ENCODE measurements around the gene CDC42EP1. TPM values are rescaled to one million over a fixed set of nuclear protein-coding genes. Genes with fewer than 3 reads are reported as not detected.
"Not testable (repeated sequence)": the region's sequence is repeated elsewhere in the genome, so short reads cannot be mapped to it uniquely, and the experiment has no call there.

CDC42EP1 gene
- total and polyA plus RNA-seq, 8 donors = 68.8 to 139 (median 88.3) TPM

DNA sequence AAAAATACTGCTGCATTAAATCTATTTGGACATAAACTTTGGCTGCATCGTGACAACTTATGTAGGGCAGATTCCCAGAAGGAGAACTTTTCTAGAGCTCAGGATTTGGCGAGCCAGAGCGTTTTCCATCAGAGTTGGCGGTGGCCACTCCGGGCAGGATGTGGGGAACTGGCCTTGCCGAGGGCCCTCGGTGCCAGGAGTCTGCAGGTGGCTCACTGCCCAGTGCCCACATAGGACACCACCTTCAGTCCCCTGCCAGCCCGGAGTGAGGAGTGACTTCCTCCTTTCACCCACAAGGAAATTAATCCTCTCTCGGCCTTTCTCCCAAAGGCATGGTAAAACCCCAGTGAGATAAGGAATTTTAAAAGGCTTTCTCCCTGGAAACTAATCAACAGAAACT lies 21.2 kb downstream of the CDC42EP1 start:
- H3K4me3 ChIP-seq = no peak overlapping the region
- peak; percentile 78 to 90 (median 88) for ATAC-seq
- H3K4me1 ChIP-seq = peaks cover 32 to 35% (median 34%) of the 10 kb centered on the region in 3 donors
- no peaks in the 10 kb centered on the region for H3K27me3 ChIP-seq
- no peak for FAIRE-seq
- peak; percentile 83 to 93 (median 90) for DNase-seq
- no peak for TF ChIP-seq CTCF (IDR thresholded peaks at IDR 0.05)
- intact Hi-C loops (cut with DNase I) = no loop called here
- WGBS, 2 donors = 5% methylated on average over 9 of the region's 9 CpGs
- no peaks in the 10 kb centered on the region for H3K36me3 ChIP-seq
- H3K27ac ChIP-seq = peak overlapping the region; percentile 43 to 82 (median 62)
- no peaks in the 10 kb centered on the region for H3K9me3 ChIP-seq

GRCh38 chr22:37582526-37582925 lies 22.2 kb downstream of the CDC42EP1 start:
- FAIRE-seq (no peak), ATAC-seq (no peak), DNase-seq (no peak)
- 56 to 58% methylated on average over 4 of the region's 4 CpGs for WGBS, 2 donors
- Histone ChIP-seq H3K27me3 (no peaks in the 10 kb centered on the region), H3K9me3 (no peaks in the 10 kb centered on the region), H3K4me1 (peaks cover 32 to 35% (median 33%) of the 10 kb centered on the region in 3 donors), H3K27ac (peak overlapping the region in 3 of 4 donors; percentile 49 to 82 (median 75)), H3K4me3 (no peak overlapping the region), H3K36me3 (no peaks in the 10 kb centered on the region)
- intact Hi-C loops (cut with DNase I) = no loop called here
- no peak for TF ChIP-seq CTCF (IDR thresholded peaks at IDR 0.05)

DNA sequence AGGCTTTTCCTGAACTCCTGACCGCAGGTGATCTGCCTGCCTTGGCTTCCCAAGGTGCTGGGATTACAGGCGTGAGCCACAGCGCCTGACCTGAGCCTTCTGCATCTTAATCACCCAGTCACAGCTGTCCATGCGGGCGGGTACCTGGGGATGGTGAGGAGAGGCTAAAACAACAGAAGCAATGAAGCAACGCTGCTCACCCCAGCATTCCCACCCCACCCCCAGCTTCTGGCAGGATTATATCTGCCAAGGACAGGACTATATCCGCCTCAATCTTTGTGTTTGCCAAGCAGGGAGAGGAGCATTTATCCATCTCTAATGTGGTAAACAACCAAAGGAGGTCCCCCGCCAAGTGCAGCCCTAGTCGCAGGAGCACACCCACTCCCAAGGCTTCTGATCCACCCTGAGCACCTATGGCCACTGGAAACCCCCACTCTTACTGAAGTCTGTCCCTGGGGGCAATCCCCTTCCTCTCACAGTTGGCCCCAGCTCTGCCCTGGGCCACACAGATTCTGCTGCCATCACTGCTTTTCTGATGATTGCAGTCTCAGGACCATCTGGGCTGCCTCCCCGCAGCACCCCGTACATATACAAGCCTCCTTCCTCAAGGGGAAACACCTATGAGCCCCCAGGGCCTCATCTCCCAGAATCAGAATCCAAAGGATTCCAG lies 28.4 kb downstream of the CDC42EP1 start:
- TF ChIP-seq CTCF (IDR thresholded peaks at IDR 0.05) = no peak
- peaks cover 9 to 38% (median 15%) of the 10 kb centered on the region in 3 donors for H3K4me1 ChIP-seq
- H3K27me3 ChIP-seq = no peaks in the 10 kb centered on the region
- intact Hi-C loops (cut with DNase I) = no loop called here
- H3K36me3 ChIP-seq = no peaks in the 10 kb centered on the region
- H3K4me3 ChIP-seq = no peak overlapping the region
- peak overlapping the region in 3 of 4 donors; percentile 38 to 71 (median 50) for H3K27ac ChIP-seq
- WGBS, 2 donors = 42 to 43% methylated on average over 11 of the region's 11 CpGs
- FAIRE-seq = no peak
- H3K9me3 ChIP-seq = no peaks in the 10 kb centered on the region
- peak in 1 of 6 donors; percentile 47 for DNase-seq
- peak in 3 of 4 donors; percentile 17 to 59 (median 53) for ATAC-seq

DNA sequence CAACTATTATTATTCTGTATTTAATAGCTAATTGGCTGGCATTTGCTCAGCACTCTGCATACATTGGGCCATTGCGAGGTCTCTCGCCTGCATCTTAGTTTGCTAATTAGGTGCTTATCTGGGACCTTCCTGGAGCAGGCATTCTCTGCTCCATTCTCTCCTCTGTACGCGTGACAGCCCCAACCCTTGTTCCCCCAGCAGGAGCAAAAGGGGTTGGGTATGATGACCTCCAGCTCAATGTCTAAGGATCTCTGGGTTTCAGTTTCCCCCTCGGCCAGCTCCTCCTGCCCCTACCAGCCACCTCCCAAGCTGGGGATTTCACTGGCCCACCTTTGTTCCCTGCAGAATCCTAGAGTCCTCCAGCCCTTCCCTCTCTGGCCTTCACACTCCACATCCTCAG lies 29.4 kb downstream of the CDC42EP1 start:
- H3K4me3 ChIP-seq = no peak overlapping the region
- no peaks in the 10 kb centered on the region for H3K27me3 ChIP-seq
- ATAC-seq = no peak
- no peak for DNase-seq
- H3K9me3 ChIP-seq = no peaks in the 10 kb centered on the region
- peaks cover 9 to 38% (median 15%) of the 10 kb centered on the region in 3 donors for H3K4me1 ChIP-seq
- no peak for FAIRE-seq
- 82 to 83% methylated on average over 5 of the region's 5 CpGs for WGBS, 2 donors
- peak overlapping the region in 3 of 4 donors; percentile 12 to 83 (median 71) for H3K27ac ChIP-seq
- H3K36me3 ChIP-seq = no peaks in the 10 kb centered on the region
- no peak for TF ChIP-seq CTCF (IDR thresholded peaks at IDR 0.05)
- intact Hi-C loops (cut with DNase I) = loop anchor here in 1 of 3 donors (10.0 kb wide), 1 partner anchor 45 kb away; no protein-coding TSS in a partner anchor

GRCh38 chr22:37591081-37591480 lies 30.8 kb downstream of the CDC42EP1 start:
- not testable (repeated sequence) for H3K4me3 ChIP-seq, DNase-seq, H3K36me3 ChIP-seq, H3K27me3 ChIP-seq, FAIRE-seq, ATAC-seq, H3K9me3 ChIP-seq
- Histone ChIP-seq H3K4me1 (peaks cover 9 to 38% (median 15%) of the 10 kb centered on the region in 3 donors), H3K27ac (peak overlapping the region in 3 of 4 donors; percentile 33 to 83 (median 71))
- intact Hi-C loops (cut with DNase I) = loop anchor here in 1 of 3 donors (10.0 kb wide), 1 partner anchor 46 kb away; no protein-coding TSS in a partner anchor
- 96 to 98% methylated on average over 6 of the region's 6 CpGs for WGBS, 2 donors
